HUES6 (cell line): ENCODE measurements around the gene TMEM176B.

Experiments used
- H3K27ac ChIP-seq: 2 replicates; pipeline ENCODE4 v1.7.0; 2013; ENCODE audit warnings: low read depth, mild to moderate bottlenecking, low read length, inconsistent platforms
- H3K27me3 ChIP-seq: 2 replicates; pipeline ENCODE4 v1.6.1; 2013; ENCODE audit warnings: low read length; ENCODE audit not compliant: control insufficient read depth, insufficient read depth
- H3K36me3 ChIP-seq: 2 replicates; pipeline ENCODE4 v1.6.1; 2013; ENCODE audit warnings: low read length; ENCODE audit not compliant: control insufficient read depth, insufficient read depth
- H3K4me1 ChIP-seq: 2 replicates; pipeline ENCODE4 v1.6.1; 2013; ENCODE audit warnings: low read length; ENCODE audit not compliant: control insufficient read depth, insufficient read depth
- H3K4me3 ChIP-seq: 2 replicates; pipeline ENCODE4 v1.5.1; 2013; ENCODE audit warnings: low read depth, low read length
- H3K9ac ChIP-seq: one replicate; pipeline ENCODE4 v1.6.1; 2013; ENCODE audit warnings: mild to moderate bottlenecking, low read length
- H3K9me3 ChIP-seq: 2 replicates; pipeline ENCODE4 v1.6.1; 2013; ENCODE audit warnings: low read depth, low read length; ENCODE audit not compliant: control insufficient read depth, insufficient read depth

Gene TMEM176B

GRCh38 chr7:150769768-150770167 is 30.4 kb downstream of the TMEM176B start:
- Histone ChIP-seq H3K36me3 (no peaks in the 10 kb centered on the region), H3K4me3 (no peak overlapping the region), H3K9me3 (no peaks in the 10 kb centered on the region), H3K27ac (no peak overlapping the region), H3K4me1 (peaks cover 3% of the 10 kb centered on the region; the same call in 1 of the 2 replicates), H3K9ac (no peak overlapping the region), H3K27me3 (peaks cover 5% of the 10 kb centered on the region; the same call in 1 of the 2 replicates)

- H3K4me3 ChIP-seq, result no peak overlapping the region
- no peaks in the 10 kb centered on the region for H3K9me3 ChIP-seq
- peaks cover 3% of the 10 kb centered on the region; the same call in 1 of the 2 replicates for H3K4me1 ChIP-seq
- no peak overlapping the region for H3K9ac ChIP-seq
- H3K27me3 ChIP-seq, result peaks cover 9% of the 10 kb centered on the region; the same call in 1 of the 2 replicates
- H3K36me3 ChIP-seq, result no peaks in the 10 kb centered on the region
- no peak overlapping the region for H3K27ac ChIP-seq
These were observed 33.8 kb downstream of the TMEM176B start for GRCh38 chr7:150766334-150766709.

DNA sequence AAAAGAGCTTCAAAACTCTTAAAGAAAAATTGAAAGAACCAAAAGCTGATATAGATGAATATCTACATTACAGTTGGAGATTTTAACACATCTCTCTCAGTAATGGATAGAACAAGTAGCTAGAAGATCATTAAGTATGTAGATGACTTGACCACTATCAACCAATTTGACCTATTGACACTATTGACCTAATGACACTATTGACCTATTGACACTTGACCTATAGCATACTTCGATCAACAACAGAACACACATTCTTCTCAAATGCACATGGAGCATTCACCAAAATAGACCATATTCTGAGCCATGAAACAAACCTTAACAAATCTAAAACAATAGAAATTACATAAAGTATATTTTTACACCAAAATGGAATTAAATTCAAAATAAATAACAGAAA is 40.7 kb downstream of the TMEM176B start:
- Histone ChIP-seq H3K4me1 (no peaks in the 10 kb centered on the region), H3K27ac (no peak overlapping the region), H3K9me3 (no peaks in the 10 kb centered on the region), H3K27me3 (peaks cover 28% of the 10 kb centered on the region), H3K4me3 (no peak overlapping the region), H3K36me3 (no peaks in the 10 kb centered on the region), H3K9ac (no peak overlapping the region)

DNA sequence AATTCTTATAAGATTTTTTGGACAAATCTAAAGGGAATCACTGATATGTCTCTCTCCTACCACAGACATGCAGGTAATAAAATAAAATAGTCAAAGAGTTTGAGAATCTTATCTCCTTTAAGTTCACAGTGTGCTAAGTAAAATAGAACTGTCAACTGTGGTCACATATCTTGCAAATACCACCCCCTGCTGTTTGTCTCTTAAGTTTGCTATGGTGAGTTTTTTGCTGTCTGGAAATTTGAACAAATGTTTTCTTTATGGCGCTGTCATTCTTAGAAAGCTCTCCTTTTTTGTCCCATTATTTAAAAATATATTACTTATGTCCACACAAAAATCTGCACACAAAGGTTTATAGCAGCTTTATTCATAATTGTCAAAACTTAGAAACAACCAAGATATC is 43.3 kb downstream of the TMEM176B start:
- H3K27ac ChIP-seq, result no peak overlapping the region
- H3K9me3 ChIP-seq, result no peaks in the 10 kb centered on the region
- H3K9ac ChIP-seq, result no peak overlapping the region
- no peaks in the 10 kb centered on the region for H3K36me3 ChIP-seq
- H3K27me3 ChIP-seq, result peaks cover 50% of the 10 kb centered on the region
- no peaks in the 10 kb centered on the region for H3K4me1 ChIP-seq
- H3K4me3 ChIP-seq, result no peak overlapping the region

DNA sequence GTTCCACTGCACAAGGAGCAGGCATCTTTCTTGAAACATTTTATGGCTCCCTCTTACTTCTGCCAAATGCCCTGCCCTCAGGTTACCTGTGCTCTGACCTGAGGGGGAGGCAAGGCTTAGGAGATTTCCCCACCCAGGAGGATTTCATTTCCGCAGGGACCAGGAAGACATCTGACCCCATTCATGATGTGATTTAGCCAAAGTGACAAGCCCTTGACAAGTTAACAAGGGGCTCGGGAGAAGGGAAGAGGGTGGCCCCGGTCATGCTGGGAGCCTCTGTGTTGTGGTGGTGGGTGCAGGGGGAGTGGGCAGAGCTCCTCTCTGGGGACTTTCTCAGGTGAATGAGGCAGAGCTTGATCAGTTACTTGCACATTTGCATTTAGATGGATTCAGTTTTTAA is 44.0 kb downstream of the TMEM176B start:
- Histone ChIP-seq H3K36me3 (no peaks in the 10 kb centered on the region), H3K27ac (no peak overlapping the region), H3K27me3 (peaks cover 56% of the 10 kb centered on the region), H3K4me1 (no peaks in the 10 kb centered on the region), H3K9ac (no peak overlapping the region), H3K9me3 (no peaks in the 10 kb centered on the region), H3K4me3 (no peak overlapping the region)

DNA sequence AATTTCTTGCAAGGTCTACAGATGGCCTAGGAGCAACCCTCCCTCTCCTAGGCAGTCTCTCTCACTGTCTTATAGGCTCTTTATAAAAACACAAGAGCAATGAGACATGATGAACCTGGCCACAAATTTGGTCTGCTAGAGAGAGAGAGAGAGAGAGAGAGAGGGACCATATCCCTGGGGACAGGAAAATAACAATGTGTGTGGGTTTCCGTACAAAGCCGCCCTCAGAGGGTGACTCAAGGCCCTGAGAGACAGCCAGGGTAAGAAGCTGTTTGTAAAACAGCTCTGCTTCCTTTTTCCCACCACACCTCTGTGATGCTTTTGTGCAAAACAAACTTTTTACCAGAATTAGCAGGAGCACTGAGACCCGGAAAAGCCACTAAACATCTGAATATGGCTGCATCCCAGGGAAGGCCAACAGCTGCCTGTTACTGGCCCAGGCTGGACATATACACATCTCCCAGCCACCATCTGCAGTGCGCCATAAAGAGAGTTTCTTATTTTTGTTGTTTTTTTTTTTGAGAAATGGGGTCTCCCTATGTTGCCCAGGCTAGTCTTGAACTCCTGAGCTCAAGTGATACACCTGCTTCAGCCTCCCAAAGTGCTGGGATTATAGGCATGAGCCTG is 44.6 kb downstream of the TMEM176B start:
- no peak overlapping the region for H3K4me3 ChIP-seq
- H3K36me3 ChIP-seq, result no peaks in the 10 kb centered on the region
- H3K9me3 ChIP-seq, result no peaks in the 10 kb centered on the region
- H3K27ac ChIP-seq, result no peak overlapping the region
- no peak overlapping the region for H3K9ac ChIP-seq
- peaks cover 62% of the 10 kb centered on the region for H3K27me3 ChIP-seq
- H3K4me1 ChIP-seq, result no peaks in the 10 kb centered on the region

DNA sequence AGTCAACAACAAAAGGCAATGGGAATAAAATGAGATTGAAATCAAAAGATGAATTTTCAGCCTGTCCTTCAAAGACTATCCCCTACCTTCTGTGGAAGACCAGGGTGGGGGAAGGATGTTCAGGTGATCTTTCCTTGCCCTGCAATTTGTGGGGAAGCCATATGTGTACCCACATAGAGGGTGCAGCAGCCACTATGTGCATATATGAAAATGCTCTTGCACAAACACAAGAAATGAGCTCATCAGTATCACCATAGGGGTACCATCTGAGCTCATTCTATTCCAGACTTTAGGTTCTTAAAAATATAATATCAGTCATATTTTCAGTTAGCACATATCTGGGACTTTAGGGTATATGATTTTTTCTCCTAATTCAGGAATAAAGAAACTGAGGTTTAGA is 45.2 kb downstream of the TMEM176B start:
- H3K27ac ChIP-seq, result no peak overlapping the region
- no peaks in the 10 kb centered on the region for H3K36me3 ChIP-seq
- no peak overlapping the region for H3K4me3 ChIP-seq
- peaks cover 68% of the 10 kb centered on the region for H3K27me3 ChIP-seq
- no peak overlapping the region for H3K9ac ChIP-seq
- H3K4me1 ChIP-seq, result no peaks in the 10 kb centered on the region
- no peaks in the 10 kb centered on the region for H3K9me3 ChIP-seq

GRCh38 chr7:150753826-150754603 is 46.1 kb downstream of the TMEM176B start:
- no peak overlapping the region for H3K4me3 ChIP-seq
- no peak overlapping the region for H3K27ac ChIP-seq
- H3K9ac ChIP-seq, result no peak overlapping the region
- no peaks in the 10 kb centered on the region for H3K36me3 ChIP-seq
- no peaks in the 10 kb centered on the region for H3K9me3 ChIP-seq
- no peaks in the 10 kb centered on the region for H3K4me1 ChIP-seq
- peaks cover 77% of the 10 kb centered on the region for H3K27me3 ChIP-seq

GRCh38 chr7:150753239-150753638 is 46.9 kb downstream of the TMEM176B start:
- Histone ChIP-seq H3K9ac (no peak overlapping the region), H3K27ac (no peak overlapping the region), H3K4me3 (no peak overlapping the region), H3K9me3 (no peaks in the 10 kb centered on the region), H3K4me1 (no peaks in the 10 kb centered on the region), H3K27me3 (peaks cover 85% of the 10 kb centered on the region), H3K36me3 (no peaks in the 10 kb centered on the region)

DNA sequence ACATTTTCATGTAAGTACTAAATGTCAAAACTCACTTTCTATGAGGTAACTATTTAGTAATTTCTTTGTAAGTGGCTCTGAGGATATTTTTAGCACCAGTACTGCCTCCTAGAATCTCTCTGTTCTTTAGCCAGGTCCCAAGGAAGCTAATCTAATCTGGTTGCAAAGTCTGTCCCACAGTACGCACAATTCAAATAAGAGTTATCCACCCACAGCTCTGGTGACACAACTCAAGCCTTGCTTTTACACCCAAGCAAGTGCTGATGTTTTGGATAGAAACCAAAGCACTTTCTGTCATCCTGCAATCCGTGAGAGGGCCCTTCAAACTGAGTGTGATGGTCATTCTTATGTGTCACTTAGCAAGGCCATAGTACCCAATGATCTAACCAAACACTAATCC is 48.5 kb downstream of the TMEM176B start:
- Histone ChIP-seq H3K4me1 (no peaks in the 10 kb centered on the region), H3K9me3 (no peaks in the 10 kb centered on the region), H3K9ac (no peak overlapping the region), H3K36me3 (no peaks in the 10 kb centered on the region), H3K27ac (no peak overlapping the region), H3K4me3 (no peak overlapping the region), H3K27me3 (peaks cover 89% of the 10 kb centered on the region)

- H3K4me1 ChIP-seq, result no peaks in the 10 kb centered on the region
- H3K9me3 ChIP-seq, result no peaks in the 10 kb centered on the region
- no peak overlapping the region for H3K27ac ChIP-seq
- H3K9ac ChIP-seq, result no peak overlapping the region
- no peaks in the 10 kb centered on the region for H3K36me3 ChIP-seq
- peaks cover 97% of the 10 kb centered on the region for H3K27me3 ChIP-seq
- no peak overlapping the region for H3K4me3 ChIP-seq
These were observed 51.8 kb downstream of the TMEM176B start for GRCh38 chr7:150748376-150748775.
